ENCODE measurements around the gene TRIM34. TPM values are rescaled to one million over a fixed set of nuclear protein-coding genes. Genes with fewer than 3 reads are reported as not detected.

TRIM34 gene
- total RNA-seq, 1 experiment from 2014 or later = 0.42 TPM

DNA sequence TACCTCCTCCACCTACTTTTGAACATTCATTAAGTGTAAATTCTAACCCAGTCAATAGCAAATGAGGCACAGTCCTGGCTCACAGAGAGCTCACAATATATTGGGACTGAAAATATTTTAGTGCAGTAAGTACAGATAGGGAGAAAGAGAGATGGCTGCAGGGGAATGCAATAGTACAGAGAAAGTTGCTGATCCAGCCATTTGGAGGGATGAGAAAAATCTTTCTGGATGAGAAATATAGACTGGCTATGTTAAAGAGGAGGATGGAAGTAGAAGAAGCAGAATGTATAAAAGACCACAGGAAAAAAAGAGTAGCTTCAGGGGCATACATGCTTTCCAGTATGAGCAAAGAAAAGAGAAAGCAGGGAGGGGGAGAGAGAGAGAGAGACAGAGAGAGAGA is 47.7 kb upstream of the TRIM34 start:
- Histone ChIP-seq H3K4me3 (replicated peaks in 1 of 2; ENCODE audit: low read depth in 1 of 2, low read length in 2 of 2) (no peak overlapping the region), H3K27me3 (ENCODE audit: insufficient read depth, low read length) (peaks cover 36% of the 10 kb centered on the region; the same call in 1 of the 2 replicates), H4K20me1 (ENCODE audit: insufficient read depth) (no peaks in the 10 kb centered on the region), H3K36me3 (ENCODE audit: control insufficient read depth in 1 of 2, insufficient read depth in 2 of 2, low read length in 2 of 2) (no peaks in the 10 kb centered on the region), H3K27ac (ENCODE audit: low read depth, low read length) (no peak overlapping the region), H3K9ac (ENCODE audit: low read length) (no peak overlapping the region), H3K9me2 (ENCODE audit: insufficient read depth) (no peaks in the 10 kb centered on the region), H2AFZ (ENCODE audit: low read depth, low read length, poor library complexity, severe bottlenecking) (no peak overlapping the region), H3K9me3 (ENCODE audit: control insufficient read depth in 1 of 2, insufficient read depth in 1 of 2, low read depth in 1 of 2, low read length in 2 of 2) (no peaks in the 10 kb centered on the region), H3K4me1 (ENCODE audit: control insufficient read depth in 1 of 2, insufficient read depth in 2 of 2, low read length in 2 of 2) (no peaks in the 10 kb centered on the region), H3K79me2 (ENCODE audit: insufficient read depth, low read length) (no peaks in the 10 kb centered on the region), H3K4me2 (ENCODE audit: low read length) (no peak overlapping the region)
- POLR2A ChIA-PET = no interaction called here
- ATAC-seq (no peak), DNase-seq (ENCODE audit: low read depth, low spot score) (no peak)
- TF ChIP-seq EGR1 (IDR thresholded peaks at IDR 0.05; ENCODE audit: low read depth) = no peak
- TF ChIP-seq CBX3 (IDR thresholded peaks at IDR 0.05; ENCODE audit: low read depth) = no peak
- no peak for TF ChIP-seq POLR2A (IDR thresholded peaks at IDR 0.05; ENCODE audit: borderline replicate concordance, extremely low read depth, insufficient read depth, insufficient read length)
- TF ChIP-seq ELF1 (IDR thresholded peaks at IDR 0.05; ENCODE audit: borderline replicate concordance, low read depth) = no peak
- no peak for TF ChIP-seq ZNF274 (IDR thresholded peaks at IDR 0.05; ENCODE audit: low read depth, low read length)
- TF ChIP-seq EZH2 (IDR thresholded peaks at IDR 0.05) = no peak
- TF ChIP-seq ZBTB33 (IDR thresholded peaks at IDR 0.05; ENCODE audit: extremely low read depth, insufficient replicate concordance, low read length) = no peak
- no peak for TF ChIP-seq SP1 (IDR thresholded peaks at IDR 0.05; ENCODE audit: low read depth)
- RAD21 ChIA-PET (ENCODE audit: low non-redundant PET in 1 of 2, low total read pairs in 2 of 2, uncharacterized antibody in 2 of 2, unreplicated experiment in 2 of 2) = no interaction called here
- BruUV-seq (replicated peaks) = no TSS peak
- CTCF ChIA-PET = no interaction called here
- intact Hi-C loops (cut with micrococcal nuclease) = no loop called here

DNA sequence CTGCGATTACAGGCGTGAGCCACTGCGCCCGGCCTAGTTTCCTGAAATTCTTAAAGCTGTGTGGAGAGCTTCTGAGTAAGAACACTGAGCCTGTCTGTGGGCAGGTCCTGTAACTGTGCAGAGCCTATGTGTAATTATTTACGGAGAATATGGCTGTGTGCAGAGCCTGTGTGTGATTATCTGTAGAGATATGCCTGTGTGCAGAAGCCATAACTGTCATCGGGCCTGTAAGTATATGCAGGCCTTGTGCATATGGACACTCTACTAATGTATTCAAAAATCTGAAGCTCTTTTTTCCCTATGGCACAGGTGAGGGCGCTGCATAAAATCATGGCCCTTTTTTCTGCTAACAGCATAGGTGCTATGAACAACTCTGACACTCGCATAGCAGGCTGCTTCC is 44.2 kb upstream of the TRIM34 start, which contains the start of gene OR52B6:
OR52B6 (plus strand) TSS at position 301 of the 400 bp plus-strand sequence; CDS start at position 301, 0 bp downstream.
- ATAC-seq (0 out of 2 replicates have a peak, but pooled peaks have one; percentile 25), DNase-seq (ENCODE audit: low read depth, low spot score) (no peak)
- TF ChIP-seq YY1 (IDR thresholded peaks at IDR 0.05; ENCODE audit: extremely low read depth, insufficient replicate concordance, low read depth, low read length) = no peak
- intact Hi-C loops (cut with micrococcal nuclease) = no loop called here
- Histone ChIP-seq H3K9me2 (ENCODE audit: insufficient read depth) (no peaks in the 10 kb centered on the region), H3K9me3 (ENCODE audit: control insufficient read depth in 1 of 2, insufficient read depth in 1 of 2, low read depth in 1 of 2, low read length in 2 of 2) (no peaks in the 10 kb centered on the region), H3K4me2 (ENCODE audit: low read length) (no peak within 1 kb of the TSS), H3K4me3 (replicated peaks in 1 of 2; ENCODE audit: low read depth in 1 of 2, low read length in 2 of 2) (no peak within 1 kb of the TSS), H4K20me1 (ENCODE audit: insufficient read depth) (no peaks in the 10 kb centered on the region), H3K9ac (ENCODE audit: low read length) (no peak within 1 kb of the TSS), H3K79me2 (ENCODE audit: insufficient read depth, low read length) (no peaks in the 10 kb centered on the region), H3K4me1 (ENCODE audit: control insufficient read depth in 1 of 2, insufficient read depth in 2 of 2, low read length in 2 of 2) (no peaks in the 10 kb centered on the region), H3K36me3 (ENCODE audit: control insufficient read depth in 1 of 2, insufficient read depth in 2 of 2, low read length in 2 of 2) (no peaks in the 10 kb centered on the region), H2AFZ (ENCODE audit: low read depth, low read length, poor library complexity, severe bottlenecking) (no peak within 1 kb of the TSS), H3K27me3 (ENCODE audit: insufficient read depth, low read length) (peaks cover 20% of the 10 kb centered on the region; the same call in 1 of the 2 replicates), H3K27ac (ENCODE audit: low read depth, low read length) (no peak within 1 kb of the TSS)
- BruUV-seq (replicated peaks) = no TSS peak
- CTCF ChIA-PET = no interaction called here
- RAD21 ChIA-PET (ENCODE audit: low non-redundant PET in 1 of 2, low total read pairs in 2 of 2, uncharacterized antibody in 2 of 2, unreplicated experiment in 2 of 2) = no interaction called here
- POLR2A ChIA-PET = no interaction called here

All from HCT116 (cell line).